Skeletal muscle satellite cell (primary cell): ENCODE measurements around the gene LSM7.

Source experiments
- H3K27me3 ChIP-seq: 2 replicates; pipeline ENCODE4 v1.7.0; 2013; ENCODE audit warnings: low read length; ENCODE audit not compliant: control insufficient read depth, insufficient read depth
- H3K36me3 ChIP-seq: 2 replicates; pipeline ENCODE4 v1.7.0; 2013; ENCODE audit warnings: mild to moderate bottlenecking, control low read depth, low read length; ENCODE audit not compliant: insufficient read depth
- H3K4me1 ChIP-seq: 2 replicates; pipeline ENCODE4 v1.7.0; 2013; ENCODE audit warnings: low read length; ENCODE audit not compliant: control insufficient read depth, insufficient read depth
- H3K4me2 ChIP-seq: 2 replicates; pipeline ENCODE4 v1.7.0; 2013; ENCODE audit warnings: mild to moderate bottlenecking, low read length
- H3K4me3 ChIP-seq: 2 replicates; pipeline ENCODE4 v1.7.0; 2013; ENCODE audit warnings: low read length
- H3K9ac ChIP-seq: 2 replicates; pipeline ENCODE4 v1.7.0; 2013; ENCODE audit warnings: mild to moderate bottlenecking, low read depth, low read length, moderate library complexity
- H3K9me3 ChIP-seq: replicated peaks from 2 replicates; pipeline ENCODE4 v1.7.0; 2013; ENCODE audit warnings: mild to moderate bottlenecking, control low read depth, low read length

LSM7 gene

DNA sequence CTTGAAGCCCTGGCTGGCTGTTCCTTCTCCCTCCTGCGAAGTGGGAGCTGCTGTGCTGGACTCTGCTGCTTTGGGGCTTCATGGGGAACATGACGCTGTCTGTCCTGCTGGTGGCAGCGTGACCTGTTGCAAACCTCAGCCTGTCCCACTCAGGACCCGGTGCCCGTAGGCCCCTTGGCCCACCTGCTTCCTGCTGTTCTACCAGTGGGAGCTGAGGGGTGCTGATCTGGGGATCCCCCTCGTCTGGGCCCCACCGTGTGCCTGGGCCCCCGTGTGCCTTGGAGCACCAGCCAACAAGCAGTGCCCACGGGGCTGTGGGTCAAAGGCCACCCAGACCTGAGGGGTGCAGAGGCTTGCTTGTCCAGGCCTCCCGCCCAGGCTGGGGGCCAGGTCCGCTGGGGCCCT is 5.4 kb upstream of the LSM7 start:
- Histone ChIP-seq H3K4me2 (no peak overlapping the region), H3K9me3 (no peaks in the 10 kb centered on the region), H3K36me3 (peaks cover 4% of the 10 kb centered on the region), H3K4me3 (no peak overlapping the region), H3K4me1 (peaks cover 19% of the 10 kb centered on the region), H3K9ac (no peak overlapping the region), H3K27me3 (no peaks in the 10 kb centered on the region)

DNA sequence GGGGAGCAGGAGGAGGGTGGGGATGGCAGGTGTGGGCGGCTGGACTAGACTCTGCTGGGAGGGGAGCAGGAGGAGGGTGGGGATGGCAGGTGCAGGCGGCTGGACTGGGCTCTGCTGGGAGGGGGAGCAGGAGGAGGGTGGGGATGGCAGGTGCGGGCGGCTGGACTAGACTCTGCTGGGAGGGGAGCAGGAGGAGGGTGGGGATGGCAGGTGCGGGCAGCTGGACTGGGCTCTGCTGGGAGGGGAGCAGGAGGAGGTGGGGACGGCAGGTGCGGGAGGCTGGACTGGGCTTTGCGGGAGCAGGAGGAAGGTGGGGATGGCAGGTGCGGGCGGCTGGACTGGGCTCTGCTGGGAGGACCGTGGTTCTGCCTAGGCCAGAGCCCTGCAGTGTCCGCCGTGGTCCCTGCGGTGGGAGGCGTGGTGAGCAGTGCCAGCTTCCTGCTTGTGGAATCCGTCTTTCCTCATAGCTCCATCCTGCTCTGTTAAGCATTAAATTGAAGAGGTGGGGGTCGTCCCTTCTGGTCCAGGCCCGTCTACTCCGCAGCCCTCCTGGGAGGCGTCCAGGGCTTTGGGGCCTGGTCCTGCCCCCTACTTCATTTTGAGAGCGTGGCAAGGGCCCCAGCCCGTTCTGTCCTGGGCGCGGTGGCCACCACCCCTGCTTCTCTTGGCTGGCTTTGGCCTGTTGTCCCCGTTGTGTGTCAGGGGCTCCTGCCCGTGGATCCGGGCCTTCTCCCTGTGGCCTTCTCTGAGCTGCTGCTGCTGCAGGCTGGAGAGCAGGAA is 4.8 kb upstream of the LSM7 start:
- Histone ChIP-seq H3K9ac (no peak overlapping the region), H3K4me1 (peaks cover 19% of the 10 kb centered on the region)

GRCh38 chr19:2332341-2333026 is 4.1 kb upstream of the LSM7 start:
- Histone ChIP-seq H3K36me3 (peaks cover 4% of the 10 kb centered on the region), H3K9ac (no peak overlapping the region), H3K4me2 (no peak overlapping the region), H3K27me3 (no peaks in the 10 kb centered on the region), H3K4me3 (no peak overlapping the region), H3K4me1 (peaks cover 20% of the 10 kb centered on the region), H3K9me3 (no peaks in the 10 kb centered on the region)

More for the DNA sequence above, 4.8 kb upstream of the LSM7 start:
- no peaks in the 10 kb centered on the region for H3K27me3 ChIP-seq
- H3K9me3 ChIP-seq: no peaks in the 10 kb centered on the region
- H3K4me3 ChIP-seq: no peak overlapping the region
- peaks cover 4% of the 10 kb centered on the region for H3K36me3 ChIP-seq
- H3K4me2 ChIP-seq: no peak overlapping the region

DNA sequence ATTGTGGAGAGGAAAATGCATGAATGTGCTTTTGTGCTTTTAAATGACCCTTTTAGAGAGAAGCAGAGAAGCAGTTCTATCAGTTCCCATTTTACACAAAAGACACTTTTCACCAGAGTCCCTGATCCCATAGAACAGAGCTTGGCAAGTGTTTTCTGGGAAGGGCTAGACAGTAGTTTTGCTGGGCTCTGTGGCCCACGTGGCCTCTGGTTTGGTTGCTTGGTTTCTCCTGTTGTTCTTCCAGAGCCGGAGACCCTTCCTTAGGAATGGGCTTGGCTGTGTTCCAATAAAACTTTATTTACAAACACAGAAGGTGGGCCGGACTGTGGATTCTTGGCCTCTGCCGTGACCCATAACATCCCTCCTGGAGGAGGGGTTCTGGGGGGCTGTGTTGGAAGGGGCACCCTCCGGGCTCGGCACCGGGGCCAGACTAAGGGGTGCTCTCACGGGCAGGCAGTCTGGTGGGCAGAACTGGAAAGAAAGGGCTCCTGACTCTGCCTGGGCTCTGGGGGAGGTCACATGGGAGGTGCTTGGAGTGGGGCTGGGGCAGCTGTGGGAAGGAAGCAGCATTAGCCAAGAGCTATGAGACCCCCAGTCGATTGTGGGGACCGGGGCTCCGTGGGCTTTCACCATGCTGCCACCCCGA is 3.3 kb upstream of the LSM7 start:
- H3K9me3 ChIP-seq: no peaks in the 10 kb centered on the region
- no peaks in the 10 kb centered on the region for H3K27me3 ChIP-seq
- peaks cover 7% of the 10 kb centered on the region for H3K36me3 ChIP-seq
- no peak overlapping the region for H3K4me2 ChIP-seq
- peaks cover 28% of the 10 kb centered on the region for H3K4me1 ChIP-seq
- no peak overlapping the region for H3K9ac ChIP-seq
- no peak overlapping the region for H3K4me3 ChIP-seq

DNA sequence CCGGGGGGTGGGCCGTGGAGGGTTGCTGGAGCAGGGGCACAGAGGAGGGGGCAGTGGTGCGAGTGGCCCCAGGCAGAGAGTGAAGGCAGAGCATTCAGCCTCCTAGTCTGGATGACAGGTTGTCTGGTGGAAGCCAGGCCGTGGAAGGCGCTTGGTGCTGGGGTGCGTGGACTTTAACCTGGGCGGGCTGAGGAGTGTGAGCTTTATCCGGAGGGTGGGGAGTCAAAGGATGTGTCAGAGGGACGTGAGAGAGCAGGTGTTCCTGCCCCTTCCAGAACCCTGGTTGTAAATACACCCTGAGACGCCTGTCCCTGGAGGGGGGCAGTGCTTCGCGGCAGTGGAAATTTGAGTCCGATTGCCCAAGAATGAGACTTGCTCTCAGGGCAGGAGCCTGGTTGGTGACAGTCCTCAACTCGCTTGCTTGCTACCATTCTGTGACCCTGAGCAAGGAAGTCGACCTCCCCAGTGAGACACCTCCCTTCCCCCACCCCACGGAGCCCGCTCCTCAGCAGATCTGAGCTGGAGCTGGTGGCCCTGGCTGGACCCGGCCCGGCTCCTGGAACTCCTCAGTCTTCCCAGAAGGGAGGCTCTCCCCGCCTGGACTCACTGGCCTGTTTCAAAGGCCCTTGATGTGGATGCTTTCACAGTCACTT is 2.4 kb upstream of the LSM7 start:
- Histone ChIP-seq H3K4me2 (peak overlapping the region; percentile 19), H3K27me3 (no peaks in the 10 kb centered on the region), H3K4me3 (no peak overlapping the region), H3K36me3 (peaks cover 13% of the 10 kb centered on the region), H3K9ac (no peak overlapping the region), H3K4me1 (peaks cover 29% of the 10 kb centered on the region), H3K9me3 (no peaks in the 10 kb centered on the region)

GRCh38 chr19:2330255-2330631 is 1.9 kb upstream of the LSM7 start:
- H3K4me2 ChIP-seq: peak overlapping the region; percentile 19
- no peaks in the 10 kb centered on the region for H3K9me3 ChIP-seq
- no peaks in the 10 kb centered on the region for H3K27me3 ChIP-seq
- H3K36me3 ChIP-seq: peaks cover 16% of the 10 kb centered on the region
- H3K4me3 ChIP-seq: no peak overlapping the region
- H3K4me1 ChIP-seq: peaks cover 29% of the 10 kb centered on the region
- no peak overlapping the region for H3K9ac ChIP-seq

DNA sequence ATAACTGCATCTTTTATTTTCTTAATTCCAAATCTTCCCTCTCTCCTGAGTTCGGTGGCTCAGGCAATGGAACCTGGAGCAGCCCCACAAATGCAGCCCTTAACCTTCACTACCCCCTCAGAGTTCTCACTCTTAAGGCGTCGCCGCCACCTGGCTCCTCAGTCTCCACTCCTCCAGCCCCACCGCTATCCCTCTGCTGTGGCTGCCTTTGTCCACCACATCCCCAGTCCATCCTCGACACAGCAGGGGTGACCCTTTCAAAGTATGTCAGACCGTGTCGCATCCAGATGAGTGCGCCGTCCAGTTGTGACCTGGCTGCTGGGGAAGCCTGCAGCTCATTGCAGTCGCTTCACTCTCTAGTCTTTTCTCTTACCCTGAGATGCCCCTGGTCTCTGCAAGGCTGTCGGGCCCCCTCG is 1.1 kb upstream of the LSM7 start:
- H3K4me1 ChIP-seq: peaks cover 29% of the 10 kb centered on the region

DNA sequence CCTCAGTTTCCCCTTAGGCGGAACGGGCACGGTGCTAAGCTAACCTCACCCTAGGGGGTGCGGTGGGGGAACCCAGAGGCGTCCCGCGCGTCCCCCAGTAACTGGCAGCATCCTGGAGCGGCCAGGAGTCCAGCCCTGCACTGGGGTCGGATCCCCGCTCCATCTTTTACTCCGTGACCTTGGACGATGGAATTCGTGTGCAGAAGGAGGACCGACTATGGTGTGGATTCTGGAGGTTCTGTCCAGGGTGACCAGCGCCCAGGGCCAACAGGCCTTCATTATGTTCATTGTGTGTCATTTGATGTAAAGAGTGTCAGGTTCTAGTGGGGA is 728 bp upstream of the LSM7 start:
- Histone ChIP-seq H3K27me3 (no peaks in the 10 kb centered on the region), H3K9ac (peak overlapping the region; percentile 97), H3K36me3 (peaks cover 12% of the 10 kb centered on the region), H3K9me3 (no peaks in the 10 kb centered on the region), H3K4me3 (peak overlapping the region; percentile 86), H3K4me1 (peaks cover 29% of the 10 kb centered on the region), H3K4me2 (peak overlapping the region; percentile 100)

More for the DNA sequence above, 1.1 kb upstream of the LSM7 start:
- Histone ChIP-seq H3K27me3 (no peaks in the 10 kb centered on the region), H3K9me3 (no peaks in the 10 kb centered on the region), H3K4me3 (peak overlapping the region; percentile 86), H3K36me3 (peaks cover 15% of the 10 kb centered on the region), H3K9ac (peak overlapping the region; percentile 97), H3K4me2 (peak overlapping the region; percentile 100)

DNA sequence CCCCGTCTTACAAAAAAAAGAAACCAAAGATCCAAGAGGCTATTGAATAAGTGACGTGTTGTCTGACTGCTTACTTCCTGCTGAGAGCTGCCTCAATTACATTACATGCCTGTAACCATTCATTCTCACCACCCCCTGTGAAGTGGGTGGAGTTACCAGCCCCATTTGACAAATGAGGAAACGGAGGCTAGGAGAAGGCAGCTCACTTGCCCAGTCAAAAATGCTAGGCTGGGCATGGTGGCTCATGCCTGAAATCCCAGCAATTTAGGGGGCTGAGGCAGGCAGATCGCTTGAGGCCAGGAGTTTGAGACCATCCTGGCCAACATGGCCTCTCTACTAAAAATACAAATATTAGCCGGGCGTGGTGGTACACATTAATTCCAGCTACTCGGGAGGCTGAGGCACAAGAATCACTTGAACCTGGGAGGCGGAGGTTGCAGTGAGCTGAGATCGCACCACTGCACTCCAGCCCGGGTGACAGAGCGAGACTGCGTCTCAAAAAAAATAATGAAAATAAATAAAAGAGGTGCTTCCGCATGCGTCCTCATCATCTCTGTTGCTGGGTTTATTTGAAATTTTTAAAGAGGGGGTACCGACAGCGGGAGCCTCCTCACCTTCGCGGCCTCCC is 499 bp downstream of the LSM7 start:
- peak overlapping the region; percentile 100 for H3K4me2 ChIP-seq
- peaks cover 29% of the 10 kb centered on the region for H3K4me1 ChIP-seq
- H3K4me3 ChIP-seq: peak overlapping the region; percentile 86
- H3K9me3 ChIP-seq: no peaks in the 10 kb centered on the region
- peak overlapping the region; percentile 97 for H3K9ac ChIP-seq
- no peaks in the 10 kb centered on the region for H3K27me3 ChIP-seq
- peaks cover 15% of the 10 kb centered on the region for H3K36me3 ChIP-seq

DNA sequence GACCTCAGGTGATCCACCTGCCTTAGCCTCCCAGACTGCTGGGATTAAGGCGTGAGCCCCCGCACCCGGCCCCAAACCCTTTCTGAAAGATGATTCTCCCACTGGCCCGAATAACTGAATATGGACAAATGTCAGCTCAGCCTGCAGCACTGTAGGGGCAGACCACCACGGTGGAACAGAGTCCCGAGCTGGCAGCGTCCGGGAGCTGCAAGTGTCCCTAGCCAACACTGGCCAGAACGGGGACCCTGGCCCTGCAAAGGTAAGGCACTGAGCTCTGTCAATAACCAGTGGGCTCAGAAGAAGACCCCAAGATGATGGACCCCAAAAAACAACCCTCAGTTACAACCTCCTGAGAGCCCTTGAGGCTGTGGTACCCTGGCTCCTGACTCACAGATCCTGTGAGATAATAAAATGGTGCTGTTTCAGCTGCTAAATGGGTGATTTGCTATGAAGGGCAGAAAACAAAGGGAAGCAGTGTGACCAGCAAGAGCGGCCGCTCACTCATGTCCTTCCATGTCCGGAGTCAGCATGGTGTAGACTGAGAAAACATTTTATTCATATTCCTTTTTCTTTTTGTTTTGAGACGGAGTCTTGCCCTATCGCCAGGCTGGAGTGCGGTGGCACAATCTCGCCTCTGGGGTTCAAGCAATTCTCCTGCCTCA is 1.6 kb downstream of the LSM7 start:
- peak overlapping the region; percentile 97 for H3K9ac ChIP-seq
- peak overlapping the region; percentile 86 for H3K4me3 ChIP-seq
- peak overlapping the region; percentile 100 for H3K4me2 ChIP-seq
- H3K4me1 ChIP-seq: peaks cover 26% of the 10 kb centered on the region
- H3K9me3 ChIP-seq: no peaks in the 10 kb centered on the region
- H3K27me3 ChIP-seq: no peaks in the 10 kb centered on the region
- H3K36me3 ChIP-seq: peaks cover 21% of the 10 kb centered on the region
